GM19043 (cell line): Measurements from ENCODE around the gene HRG.
"Not testable (repeated sequence)": the region's sequence is repeated elsewhere in the genome, so short reads cannot be mapped to it uniquely, and the experiment has no call there.

Source experiments
- ATAC-seq: cut with Tn5 transposase; IDR thresholded peaks from one replicate; pipeline ENCODE4 v1.9.1; 2021; ENCODE audit warnings: low read depth; ENCODE audit not compliant: unreplicated experiment

HRG gene

DNA sequence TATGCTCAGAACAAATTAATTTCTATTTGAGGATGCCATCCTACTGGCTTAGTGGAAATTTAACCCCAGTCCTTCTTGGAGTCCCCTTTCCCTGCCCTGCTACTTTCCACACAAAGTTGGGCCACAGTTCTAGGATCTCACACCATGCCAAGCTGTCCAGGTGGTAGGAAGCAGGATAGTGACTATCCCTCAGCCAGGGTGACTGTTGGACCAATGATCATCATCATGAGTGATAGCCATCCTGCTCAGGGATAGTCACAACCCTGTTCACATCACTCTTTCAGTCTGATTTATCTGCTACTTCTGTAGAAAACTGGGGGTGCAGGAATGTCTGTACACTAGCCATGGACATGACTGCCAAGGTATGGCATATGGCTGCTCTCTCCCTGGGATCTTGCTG is 12.8 kb downstream of the HRG start:
- no peak for ATAC-seq

DNA sequence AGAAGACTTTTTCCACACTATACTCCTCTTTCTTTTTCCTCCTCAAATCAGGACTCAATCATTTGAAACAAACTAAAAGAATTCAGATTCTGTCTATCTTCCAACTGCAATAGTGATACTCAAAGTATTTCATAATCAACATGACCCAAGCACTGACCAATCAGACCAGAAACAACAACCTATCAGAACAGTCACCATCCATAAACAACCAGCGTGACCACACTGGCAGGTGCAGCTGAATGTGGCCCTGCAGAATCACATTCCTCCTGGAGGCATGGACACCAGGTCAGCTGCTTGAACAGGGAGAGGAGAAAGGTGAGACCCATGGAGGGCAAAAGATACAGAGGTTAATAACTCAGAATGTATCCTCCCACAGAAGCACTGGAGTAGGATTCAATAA is 13.3 kb downstream of the HRG start:
- no peak for ATAC-seq

DNA sequence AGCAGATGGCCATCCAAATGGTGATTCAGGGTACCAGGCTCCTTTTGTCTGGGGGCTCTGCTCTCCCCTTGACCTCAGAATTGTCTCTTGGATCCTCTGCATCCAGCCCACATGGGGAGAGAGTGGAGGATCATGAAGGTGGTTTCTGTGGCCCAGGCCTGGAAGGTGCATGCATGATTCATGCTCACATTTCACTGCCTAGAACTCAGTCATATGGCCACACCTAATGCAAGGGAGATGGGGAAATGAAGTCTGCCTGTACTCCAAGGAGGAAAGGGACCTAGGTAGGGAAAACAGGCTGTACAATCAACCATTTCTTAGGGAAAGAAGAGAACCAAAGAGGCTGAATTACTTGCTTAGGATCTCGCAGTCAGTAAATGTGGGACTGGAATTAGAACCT is 15.1 kb downstream of the HRG start:
- ATAC-seq = no peak

DNA sequence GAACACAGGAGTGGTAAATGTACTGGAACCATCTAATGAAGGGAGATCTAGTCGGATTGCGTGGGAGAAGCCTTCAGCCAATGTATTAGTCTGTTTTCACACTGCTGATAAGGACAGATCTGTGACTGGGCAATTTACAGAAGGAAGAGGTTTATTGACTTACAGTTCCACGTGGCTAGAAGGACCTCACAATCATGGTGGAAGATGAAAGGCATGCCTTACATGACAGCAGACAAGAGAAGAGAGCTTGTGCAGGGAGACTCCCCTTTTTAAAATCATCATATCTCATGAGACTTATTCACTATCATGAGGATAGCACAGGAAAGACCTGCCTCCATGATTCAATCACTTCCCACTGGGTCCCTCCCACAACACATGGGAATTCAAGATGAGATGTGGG is 17.0 kb downstream of the HRG start:
- no peak for ATAC-seq

DNA sequence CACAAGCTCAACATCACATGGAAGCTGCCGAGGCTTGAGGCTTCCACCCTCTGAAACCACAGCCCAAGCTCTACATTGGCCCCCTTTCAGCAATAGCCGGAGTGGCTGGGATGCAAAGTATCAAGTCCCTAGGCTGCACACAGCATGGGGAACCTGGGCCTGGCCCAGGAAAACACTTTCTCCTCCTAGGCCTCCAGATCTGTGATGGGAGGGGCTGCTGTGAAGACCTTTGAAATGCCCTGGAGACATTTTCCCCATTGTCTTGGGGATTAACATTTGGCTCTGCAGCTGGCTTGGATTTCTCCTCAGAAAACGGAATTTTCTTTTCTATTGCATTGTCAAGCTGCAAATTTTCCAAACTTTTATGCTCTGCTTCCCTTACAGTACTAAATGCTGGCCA is 18.2 kb downstream of the HRG start:
- ATAC-seq = no peak

DNA sequence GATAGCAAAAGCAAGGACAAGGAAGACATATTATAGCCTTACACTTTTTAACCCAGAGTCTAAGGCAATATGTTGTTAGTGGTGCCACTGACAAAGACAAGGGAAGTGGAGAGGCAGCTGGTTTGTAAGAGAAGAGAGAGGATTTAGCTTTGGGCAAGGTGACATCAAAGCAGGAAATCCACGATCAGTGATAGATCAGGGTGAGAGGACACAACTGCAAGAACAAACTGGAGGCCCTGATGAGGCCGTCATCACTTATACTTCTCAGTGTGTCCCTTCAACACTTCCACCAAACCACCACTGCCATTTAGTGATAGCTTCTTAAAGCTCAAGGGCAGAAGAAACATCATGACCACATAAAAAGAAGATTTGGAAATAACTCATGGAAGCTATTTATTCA is 20.7 kb downstream of the HRG start:
- not testable (repeated sequence) for ATAC-seq

DNA sequence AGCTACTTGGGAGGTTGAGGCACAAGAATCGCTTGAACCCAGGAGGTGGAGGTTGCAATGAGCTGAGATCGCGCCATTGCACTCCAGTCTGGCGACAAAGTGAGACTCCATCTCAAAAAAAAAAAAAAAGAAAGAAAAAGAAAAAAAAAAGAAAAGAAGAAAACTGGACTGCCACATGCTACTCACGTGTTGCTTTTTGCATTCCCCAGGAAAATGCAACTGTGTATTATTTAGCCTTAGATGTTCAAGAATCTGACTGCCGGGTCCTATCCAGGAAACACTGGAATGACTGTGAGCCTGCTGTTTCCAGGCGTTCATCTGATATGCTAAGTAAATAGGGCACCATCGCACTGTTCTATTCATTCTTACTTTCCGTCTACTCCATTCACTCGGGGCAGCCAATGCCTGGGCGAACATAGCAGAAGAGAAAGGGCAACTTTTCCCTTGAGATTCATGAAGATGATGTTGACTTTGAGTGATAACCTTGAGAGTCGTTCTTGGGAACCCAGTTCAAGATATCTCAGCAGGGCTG is 21.4 kb downstream of the HRG start:
- ATAC-seq = no peak

DNA sequence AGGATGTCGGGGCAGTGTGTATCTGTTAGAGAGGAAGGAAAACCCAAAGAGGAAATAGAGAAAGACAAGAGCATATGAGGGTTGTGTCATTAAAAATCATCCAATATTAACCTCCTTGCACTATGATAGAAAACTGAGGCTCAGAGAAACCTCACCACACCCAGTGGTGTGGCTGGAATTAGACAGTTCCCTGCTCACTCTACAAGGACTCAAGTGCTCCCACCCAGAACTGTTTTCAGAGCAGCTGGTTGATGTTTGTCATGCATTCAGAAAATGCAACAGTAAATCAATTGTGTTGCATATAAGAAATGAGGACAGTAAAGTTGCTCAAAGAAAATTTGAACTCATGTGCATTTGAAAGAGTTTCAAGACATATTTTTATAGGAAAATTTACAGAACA is 24.5 kb downstream of the HRG start:
- ATAC-seq = not testable (repeated sequence)

DNA sequence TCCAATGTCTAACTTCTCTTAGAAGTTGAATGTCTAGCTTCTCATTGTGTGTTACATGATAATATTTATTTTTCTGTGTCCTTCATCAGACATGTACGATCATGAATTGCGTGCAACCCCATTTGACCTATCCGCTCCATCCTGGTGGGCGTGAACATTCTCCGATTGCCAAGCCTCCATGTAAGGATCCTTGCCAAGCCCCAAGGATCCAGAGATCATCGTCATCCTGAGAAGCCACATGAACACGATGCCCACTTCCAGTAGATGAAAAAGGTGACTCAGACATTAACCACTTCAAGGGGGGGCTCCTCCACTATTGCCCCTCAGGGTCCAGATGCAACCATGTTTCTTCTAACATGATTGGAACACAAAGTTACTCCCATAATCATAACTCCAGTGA is 25.9 kb downstream of the HRG start:
- ATAC-seq = no peak

DNA sequence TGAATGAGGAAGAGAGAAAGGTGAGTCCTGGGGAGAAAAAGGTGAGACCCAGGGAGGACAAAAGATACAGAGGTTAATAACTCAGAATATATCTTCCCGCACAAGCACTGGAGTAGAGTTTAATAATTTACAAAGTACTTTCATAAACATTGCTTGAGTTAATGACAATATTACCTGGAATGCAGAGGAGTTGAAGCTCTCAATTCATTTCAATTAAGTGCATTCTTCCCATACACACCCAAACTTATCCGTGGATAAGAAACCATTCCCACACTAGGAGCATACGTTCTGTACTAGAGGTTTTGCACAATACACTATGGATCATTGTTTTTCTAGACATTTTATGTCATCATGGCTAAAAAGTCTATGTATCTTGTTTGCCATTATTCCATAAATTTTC is 28.0 kb downstream of the HRG start:
- no peak for ATAC-seq

DNA sequence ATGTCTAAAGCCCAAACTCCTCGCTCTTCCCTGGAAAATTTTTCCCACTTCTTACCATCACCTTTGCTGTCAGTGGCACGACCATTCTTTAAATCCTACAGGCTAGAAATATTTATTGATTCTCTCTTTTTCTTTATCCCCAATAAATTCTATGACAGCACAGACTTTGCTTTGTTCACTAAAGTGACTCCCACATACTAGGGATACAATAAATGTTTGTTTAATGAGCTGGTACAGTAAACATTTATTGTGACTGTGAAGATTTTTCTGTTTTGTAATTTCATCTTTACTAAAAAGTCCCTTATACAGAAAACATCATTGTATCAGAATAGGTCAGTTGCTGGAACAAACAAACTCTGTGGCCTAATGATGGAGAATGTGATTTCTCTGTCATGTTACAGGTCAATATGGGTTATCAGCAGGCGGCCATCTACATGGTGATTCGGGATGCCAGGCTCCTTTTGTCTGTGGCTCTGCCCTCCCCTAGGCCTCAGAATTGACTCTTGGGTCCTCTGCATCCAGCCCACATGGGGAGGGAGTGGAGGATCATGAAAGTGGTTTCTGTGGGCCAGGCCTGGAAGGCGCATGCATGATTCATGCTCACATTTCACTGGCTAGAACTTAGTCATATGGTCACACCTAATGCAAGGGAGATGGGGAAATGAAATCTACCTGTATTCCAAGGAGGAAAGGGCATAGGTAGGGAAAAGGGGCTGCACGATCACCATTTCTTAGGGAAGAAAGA is 28.6 kb downstream of the HRG start:
- no peak for ATAC-seq

DNA sequence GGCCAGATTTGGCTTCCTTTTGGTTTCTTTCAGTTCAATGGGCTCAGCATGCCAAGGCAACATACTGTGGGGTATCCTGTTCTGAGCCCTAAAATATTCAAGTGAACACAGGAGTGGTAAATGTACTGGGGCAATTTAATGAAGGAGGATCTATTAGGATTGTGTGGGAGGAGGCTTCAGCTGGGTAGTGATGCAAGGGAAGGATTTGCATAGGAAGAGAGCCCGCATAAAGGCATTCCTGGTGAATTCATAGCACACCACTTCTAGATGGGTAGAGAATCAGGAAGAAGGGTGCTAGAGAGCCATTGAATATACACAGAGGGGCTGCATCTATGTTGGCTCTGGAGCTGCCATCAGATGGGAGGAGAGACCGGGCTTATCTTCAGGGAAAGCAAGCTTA is 30.7 kb downstream of the HRG start:
- no peak for ATAC-seq

DNA sequence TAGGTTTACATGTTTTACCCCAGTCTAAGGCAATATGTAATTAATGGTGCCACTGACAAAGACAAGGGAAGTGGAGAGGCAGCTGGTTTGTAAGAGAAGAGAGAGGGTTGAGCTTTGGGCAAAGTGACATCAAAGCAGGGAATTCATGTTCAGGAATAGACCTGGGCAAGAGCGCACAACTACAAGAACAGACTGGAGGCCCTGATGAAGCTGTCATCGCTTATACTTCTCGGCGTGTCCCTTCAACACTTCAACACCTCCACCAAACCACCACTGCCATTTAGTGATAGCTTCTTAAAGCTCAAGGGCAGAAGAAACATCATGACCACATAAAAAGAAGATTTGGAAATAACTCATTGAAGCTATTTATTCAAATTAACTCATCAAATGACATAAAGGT is 31.7 kb downstream of the HRG start:
- ATAC-seq = no peak

DNA sequence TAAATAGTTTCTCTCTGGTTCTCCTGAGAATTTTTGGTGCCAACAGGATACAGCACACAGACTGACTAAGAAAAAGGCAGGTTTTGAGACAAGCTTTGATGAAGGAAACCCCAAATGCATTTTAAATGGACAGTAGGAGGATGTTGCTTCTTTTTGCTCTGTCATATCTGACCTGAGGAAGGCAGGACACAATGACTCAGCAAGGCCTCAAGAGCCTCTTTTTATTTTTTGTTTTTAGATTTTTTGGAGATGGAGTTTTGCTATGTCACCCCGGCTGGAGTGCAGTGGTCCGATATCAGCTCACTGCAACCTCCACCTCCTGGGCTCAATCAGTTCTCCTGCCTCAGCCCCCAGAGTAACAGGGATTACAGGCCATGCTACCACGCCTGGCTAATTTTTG is 34.5 kb downstream of the HRG start:
- ATAC-seq = no peak

DNA sequence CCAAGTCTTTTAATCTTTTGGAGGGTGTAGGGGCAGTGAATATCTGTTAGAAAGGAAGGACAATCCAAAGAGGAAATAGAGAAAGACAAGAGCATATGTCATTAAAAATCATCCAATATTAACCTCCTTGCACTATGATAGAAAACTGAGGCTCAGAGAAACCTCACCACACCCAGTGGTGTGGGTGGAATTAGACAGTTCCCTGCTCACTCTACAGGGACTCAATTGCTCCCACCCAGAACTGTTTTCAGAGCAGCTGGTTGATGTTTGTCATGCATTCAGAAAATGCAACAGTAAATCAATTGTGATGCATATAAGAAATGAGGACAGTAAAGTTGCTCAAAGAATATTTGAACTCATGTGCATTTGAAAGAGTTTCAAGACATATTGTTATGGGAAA is 36.6 kb downstream of the HRG start:
- not testable (repeated sequence) for ATAC-seq

DNA sequence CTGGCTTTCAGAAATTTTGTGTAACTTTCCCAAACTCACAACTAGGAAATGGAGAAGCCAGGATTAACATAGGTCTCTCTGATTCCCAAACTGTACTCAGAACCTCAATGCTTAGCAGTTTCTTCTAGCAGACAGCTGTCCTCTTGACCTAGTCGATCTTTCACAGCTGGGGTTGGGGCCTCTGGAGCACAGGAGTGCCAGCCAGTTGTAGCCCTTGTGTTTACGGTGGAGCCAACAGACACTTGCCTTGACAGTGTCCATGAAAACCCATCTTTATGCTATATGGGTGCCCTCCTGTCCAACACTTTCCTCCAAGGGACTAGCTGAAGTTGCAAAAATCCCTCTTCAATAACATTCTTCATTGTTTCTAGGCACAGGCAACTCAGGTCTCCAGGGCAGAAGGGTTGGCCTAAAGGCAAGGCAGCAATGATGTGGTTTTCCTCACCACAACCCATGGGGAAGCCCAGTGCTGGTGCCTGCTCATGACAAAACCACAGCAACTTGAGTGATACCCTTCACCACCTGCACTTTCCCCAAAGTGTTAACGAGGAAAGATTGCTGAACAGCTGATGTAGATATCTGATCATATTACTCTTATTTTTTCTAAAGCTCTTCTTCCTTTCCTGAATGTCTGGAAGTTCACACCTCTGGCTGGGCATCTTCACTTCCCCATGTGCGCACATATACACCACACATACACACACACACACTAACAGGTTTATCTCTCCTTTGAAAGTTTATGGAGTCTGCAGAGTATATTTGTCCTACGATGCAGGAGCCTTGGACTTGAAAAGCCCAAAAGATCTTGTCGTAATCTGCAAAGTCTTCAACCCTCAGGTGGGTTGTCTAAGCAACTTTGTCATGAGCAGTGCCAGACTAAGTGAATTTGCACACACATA is 40.3 kb downstream of the HRG start:
- ATAC-seq = no peak

DNA sequence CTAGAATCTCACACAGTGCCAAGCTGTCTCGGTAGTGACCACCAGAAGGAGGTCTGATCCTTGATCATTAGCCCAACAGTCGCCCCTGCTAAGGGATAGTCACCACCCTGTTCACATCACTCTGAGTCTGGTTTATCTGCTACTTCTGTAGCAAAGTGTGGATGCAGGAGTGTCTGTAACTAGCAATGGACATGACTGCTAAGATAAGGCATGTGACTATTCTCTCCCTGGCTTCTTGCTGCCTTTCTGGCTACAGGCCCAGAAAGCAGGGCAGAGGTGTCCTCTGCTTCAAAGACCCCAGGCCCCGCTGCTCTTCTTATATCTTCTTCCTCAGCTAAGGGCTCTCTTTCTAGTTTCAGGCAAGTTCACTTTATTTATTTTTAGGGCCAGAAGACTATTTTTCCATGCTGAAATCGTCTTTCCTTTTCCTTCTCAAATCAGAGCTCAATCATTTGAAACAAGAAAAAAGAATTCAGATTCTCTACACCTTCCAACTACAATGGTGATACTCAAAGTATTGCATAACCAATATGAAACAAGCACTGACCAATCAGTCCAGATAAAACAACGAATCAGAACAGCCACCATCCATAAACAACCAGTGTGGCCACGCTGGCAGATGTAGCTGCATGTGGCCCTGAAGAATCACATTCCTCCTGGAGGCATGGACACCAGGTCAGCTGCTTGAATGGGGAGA is 43.3 kb downstream of the HRG start:
- no peak for ATAC-seq

DNA sequence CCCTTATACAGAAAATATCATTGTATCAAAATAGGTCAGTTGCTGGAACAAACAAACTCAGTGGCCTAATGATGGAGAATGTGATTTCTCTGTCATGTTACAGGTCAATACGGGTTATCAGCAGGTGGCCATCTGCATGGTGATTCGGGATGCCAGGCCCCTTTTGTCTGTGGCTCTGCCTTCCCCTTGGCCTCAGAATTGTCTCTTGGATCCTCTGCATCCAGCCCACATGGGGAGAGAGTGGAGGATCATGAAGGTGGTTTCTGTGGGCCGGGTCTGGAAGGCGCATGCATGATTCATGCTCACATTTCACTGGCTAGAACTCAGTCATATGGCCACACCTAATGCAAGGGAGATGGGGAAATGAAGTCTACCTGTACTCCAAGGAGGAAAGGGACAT is 44.9 kb downstream of the HRG start:
- ATAC-seq = not testable (repeated sequence)

DNA sequence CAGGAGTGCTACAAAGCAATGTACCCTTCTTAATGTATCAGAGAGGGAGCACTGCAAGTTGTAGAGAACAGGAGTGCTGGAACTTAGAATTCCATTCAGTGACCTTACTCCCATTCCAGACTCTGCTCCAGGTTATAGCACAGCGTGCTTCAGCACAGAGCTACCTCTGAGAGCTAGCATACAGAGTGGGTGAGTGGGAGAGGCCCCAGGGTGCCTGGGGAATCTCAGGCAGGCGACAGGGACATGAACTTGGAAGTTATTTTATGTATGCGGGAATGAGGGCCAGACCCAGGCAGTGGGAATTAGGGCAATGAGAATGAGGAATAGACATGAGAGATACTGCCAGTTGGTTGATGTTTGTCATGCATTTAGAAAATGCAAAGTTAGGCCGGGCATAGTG is 47.7 kb downstream of the HRG start:
- ATAC-seq = no peak

DNA sequence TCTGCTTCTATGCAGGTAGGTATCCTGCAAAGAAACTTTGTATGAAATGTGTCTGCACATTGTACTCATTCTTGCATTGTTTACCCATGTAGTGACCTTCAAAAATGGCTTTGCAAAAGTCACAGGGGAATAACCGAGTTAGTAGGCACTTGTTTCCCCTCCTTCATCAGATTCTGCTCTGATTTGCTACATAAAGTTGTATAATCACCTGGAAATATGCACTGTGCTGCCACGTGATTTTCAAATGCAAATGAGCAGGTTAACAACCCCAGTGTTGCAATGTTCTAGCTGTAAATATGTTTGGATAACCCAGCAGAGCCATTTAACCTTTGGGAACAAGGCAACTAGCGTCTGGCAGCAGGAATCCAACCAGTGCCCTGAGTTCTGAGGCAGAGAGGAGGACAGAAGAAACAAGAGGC is 51.2 kb downstream of the HRG start, which contains the start of gene KNG1:
TSS of gene KNG1 (plus strand) at position 321 of the 419 bp plus-strand sequence. CDS start 184 bp downstream, outside the sequence.
- ATAC-seq = no peak
